Osteoblast (primary cell): ENCODE data around the gene CAMTA1. TPM values are rescaled to one million over a fixed set of nuclear protein-coding genes. Genes with fewer than 3 reads are reported as not detected.

ENCODE experiments used
- DNase-seq: peaks from one replicate; pipeline ENCODE4 v3.0.0; 2011; ENCODE audit warnings: low spot score, mixed read lengths; ENCODE audit not compliant: insufficient read length; ENCODE audit errors: missing footprints
- H2AFZ ChIP-seq: 2 replicates; pipeline ENCODE4 v1.6.0; 2011; ENCODE audit warnings: mild to moderate bottlenecking, low read length
- H3K27ac ChIP-seq: 2 replicates; pipeline ENCODE4 v1.5.1; 2011; ENCODE audit warnings: mild to moderate bottlenecking, low read depth, low read length, moderate library complexity
- H3K27me3 ChIP-seq: 2 replicates; pipeline ENCODE4 v1.6.0; 2012; ENCODE audit warnings: mild to moderate bottlenecking, control low read depth, inconsistent platforms, low read length, moderate library complexity; ENCODE audit not compliant: insufficient read depth
- H3K36me3 ChIP-seq: 2 replicates; pipeline ENCODE4 v1.5.1; 2011; ENCODE audit warnings: mild to moderate bottlenecking, low read length, control low read depth, moderate library complexity; ENCODE audit not compliant: insufficient read depth
- H3K4me1 ChIP-seq: 2 replicates; pipeline ENCODE4 v1.5.1; 2011; ENCODE audit warnings: mild to moderate bottlenecking, low read length, control low read depth, moderate library complexity; ENCODE audit not compliant: insufficient read depth
- H3K4me2 ChIP-seq: 2 replicates; pipeline ENCODE4 v1.6.0; 2011; ENCODE audit warnings: mild to moderate bottlenecking, low read length; ENCODE audit not compliant: insufficient read depth
- H3K4me3 ChIP-seq: fragments of 200-600 bp; sonication (generic); 3 replicates; pipeline ENCODE4 v1.5.1; 2012; ENCODE audit warnings: mild to moderate bottlenecking, low read length, inconsistent platforms; ENCODE audit not compliant: insufficient read depth
- H3K79me2 ChIP-seq: 2 replicates; pipeline ENCODE4 v1.6.0; 2012; ENCODE audit warnings: mild to moderate bottlenecking, low read length, control low read depth, inconsistent platforms; ENCODE audit not compliant: insufficient read depth
- H3K9me3 ChIP-seq: 2 replicates; pipeline ENCODE4 v1.5.1; 2011; ENCODE audit warnings: low read depth, low read length, control low read depth
- H4K20me1 ChIP-seq: 2 replicates; pipeline ENCODE4 v1.6.0; 2012; ENCODE audit warnings: mild to moderate bottlenecking, low read length, control low read depth; ENCODE audit not compliant: insufficient read depth
- total RNA-seq: library from RNA; depleted of rRNA; stranded (reverse); fragments of >200 nt; gene quantifications from 2 replicates; pipeline ENCODE4 v1.2.3, GENCODE V29; 2012
- TF ChIP-seq, protein P1 (sequence below): IDR thresholded peaks from 2 replicates; pipeline ENCODE4 v1.5.1; 2011; ENCODE audit warnings: mild to moderate bottlenecking, low read depth, low read length, moderate library complexity; ENCODE audit errors: extremely low read depth

Gene CAMTA1
- total RNA-seq, 1 donor: 47.4 TPM

DNA sequence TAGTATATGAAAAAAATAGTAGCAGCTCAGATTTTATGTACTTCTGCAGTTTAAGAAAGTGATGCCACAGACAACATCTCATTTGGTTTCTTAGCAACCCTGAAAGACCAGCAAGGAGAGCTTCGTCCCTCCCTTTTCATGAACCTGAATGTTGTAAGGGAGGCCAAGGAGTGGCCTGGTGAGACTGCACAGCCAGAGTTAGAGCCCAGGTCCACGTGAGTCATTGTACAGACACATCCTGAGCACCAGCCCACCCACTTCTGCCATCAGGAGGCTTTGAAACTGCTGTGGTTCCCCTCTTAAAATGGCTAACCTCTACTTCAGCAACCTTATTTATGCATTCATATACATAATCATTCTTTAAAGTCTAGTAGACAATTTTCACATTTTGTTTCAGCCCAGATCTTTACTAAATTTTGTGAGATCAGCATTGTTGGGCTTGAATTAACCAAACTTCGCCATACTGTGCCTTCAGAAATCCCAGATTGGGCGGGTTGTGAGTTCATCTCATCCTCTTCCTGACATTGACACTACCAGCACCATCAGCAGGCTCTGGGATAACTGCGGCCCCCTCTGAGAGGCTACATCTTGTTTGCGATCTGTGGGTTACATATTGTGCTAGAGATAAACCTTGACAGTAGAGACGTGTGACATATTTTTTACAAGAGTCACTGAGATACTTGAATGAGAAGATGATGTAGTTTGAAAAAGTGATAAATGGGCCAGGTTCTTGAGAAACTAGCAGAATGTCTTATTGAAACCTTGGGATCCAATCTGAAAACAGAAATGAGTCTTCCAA is 106.7 kb downstream of the CAMTA1 start:
- DNase-seq: no peak
- no peaks in the 10 kb centered on the region for H3K36me3 ChIP-seq
- H3K4me3 ChIP-seq: no peak overlapping the region
- no peaks in the 10 kb centered on the region for H3K27me3 ChIP-seq
- H4K20me1 ChIP-seq: no peaks in the 10 kb centered on the region
- no peak overlapping the region for H2AFZ ChIP-seq
- no peak overlapping the region for H3K4me2 ChIP-seq
- TF ChIP-seq, protein P1, sequence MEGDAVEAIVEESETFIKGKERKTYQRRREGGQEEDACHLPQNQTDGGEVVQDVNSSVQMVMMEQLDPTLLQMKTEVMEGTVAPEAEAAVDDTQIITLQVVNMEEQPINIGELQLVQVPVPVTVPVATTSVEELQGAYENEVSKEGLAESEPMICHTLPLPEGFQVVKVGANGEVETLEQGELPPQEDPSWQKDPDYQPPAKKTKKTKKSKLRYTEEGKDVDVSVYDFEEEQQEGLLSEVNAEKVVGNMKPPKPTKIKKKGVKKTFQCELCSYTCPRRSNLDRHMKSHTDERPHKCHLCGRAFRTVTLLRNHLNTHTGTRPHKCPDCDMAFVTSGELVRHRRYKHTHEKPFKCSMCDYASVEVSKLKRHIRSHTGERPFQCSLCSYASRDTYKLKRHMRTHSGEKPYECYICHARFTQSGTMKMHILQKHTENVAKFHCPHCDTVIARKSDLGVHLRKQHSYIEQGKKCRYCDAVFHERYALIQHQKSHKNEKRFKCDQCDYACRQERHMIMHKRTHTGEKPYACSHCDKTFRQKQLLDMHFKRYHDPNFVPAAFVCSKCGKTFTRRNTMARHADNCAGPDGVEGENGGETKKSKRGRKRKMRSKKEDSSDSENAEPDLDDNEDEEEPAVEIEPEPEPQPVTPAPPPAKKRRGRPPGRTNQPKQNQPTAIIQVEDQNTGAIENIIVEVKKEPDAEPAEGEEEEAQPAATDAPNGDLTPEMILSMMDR: no peak
- no peaks in the 10 kb centered on the region for H3K9me3 ChIP-seq
- H3K4me1 ChIP-seq: peaks cover 4% of the 10 kb centered on the region
- no peaks in the 10 kb centered on the region for H3K79me2 ChIP-seq
- no peak overlapping the region for H3K27ac ChIP-seq

DNA sequence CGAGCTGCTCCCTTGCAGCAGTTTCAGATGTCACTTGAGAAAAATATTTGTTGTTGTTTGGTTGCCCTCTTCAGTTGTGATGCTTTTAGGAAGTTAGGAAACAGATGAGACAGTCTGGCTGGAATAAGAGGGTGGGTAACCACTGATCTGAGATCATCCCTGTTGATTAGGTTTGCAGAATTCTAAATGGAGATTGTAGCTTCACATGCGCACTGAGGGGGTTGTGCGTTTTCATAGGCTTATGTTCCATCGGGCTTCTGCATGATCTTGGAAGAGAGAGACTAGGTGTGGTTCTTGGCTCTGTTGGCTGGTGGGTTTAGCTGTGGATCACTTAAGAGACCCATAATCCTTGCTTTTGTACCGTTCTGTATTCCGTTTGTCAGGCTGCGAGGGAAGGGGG is 108.1 kb downstream of the CAMTA1 start:
- H4K20me1 ChIP-seq: no peaks in the 10 kb centered on the region
- no peak overlapping the region for H3K4me2 ChIP-seq
- H3K9me3 ChIP-seq: no peaks in the 10 kb centered on the region
- H3K4me3 ChIP-seq: no peak overlapping the region
- H3K36me3 ChIP-seq: no peaks in the 10 kb centered on the region
- H3K27ac ChIP-seq: no peak overlapping the region
- H3K27me3 ChIP-seq: no peaks in the 10 kb centered on the region
- DNase-seq: no peak
- H2AFZ ChIP-seq: no peak overlapping the region
- H3K4me1 ChIP-seq: peaks cover 4% of the 10 kb centered on the region
- no peaks in the 10 kb centered on the region for H3K79me2 ChIP-seq
- TF ChIP-seq, protein P1: no peak

- H3K4me2 ChIP-seq: no peak overlapping the region
- H3K79me2 ChIP-seq: no peaks in the 10 kb centered on the region
- no peaks in the 10 kb centered on the region for H3K4me1 ChIP-seq
- no peak overlapping the region for H2AFZ ChIP-seq
- H3K36me3 ChIP-seq: no peaks in the 10 kb centered on the region
- no peaks in the 10 kb centered on the region for H3K27me3 ChIP-seq
- no peak overlapping the region for H3K27ac ChIP-seq
- no peak overlapping the region for H3K4me3 ChIP-seq
- no peaks in the 10 kb centered on the region for H4K20me1 ChIP-seq
- no peaks in the 10 kb centered on the region for H3K9me3 ChIP-seq
- TF ChIP-seq, protein P1: no peak
- DNase-seq: no peak
These were observed 111.9 kb downstream of the CAMTA1 start for GRCh38 chr1:6897138-6897537.

GRCh38 chr1:6898974-6899539 is 113.8 kb downstream of the CAMTA1 start:
- H3K4me3 ChIP-seq: no peak overlapping the region
- H3K36me3 ChIP-seq: no peaks in the 10 kb centered on the region
- H3K9me3 ChIP-seq: no peaks in the 10 kb centered on the region
- no peak overlapping the region for H2AFZ ChIP-seq
- TF ChIP-seq, protein P1: no peak
- DNase-seq: no peak
- H3K27ac ChIP-seq: no peak overlapping the region
- no peak overlapping the region for H3K4me2 ChIP-seq
- no peaks in the 10 kb centered on the region for H4K20me1 ChIP-seq
- no peaks in the 10 kb centered on the region for H3K4me1 ChIP-seq
- H3K27me3 ChIP-seq: no peaks in the 10 kb centered on the region
- H3K79me2 ChIP-seq: no peaks in the 10 kb centered on the region
